Body of pancreas (tissue), 4 donors: ENCODE data around the gene BTBD3. TPM values are rescaled to one million over a fixed set of nuclear protein-coding genes. Genes with fewer than 3 reads are reported as not detected.

Source experiments
- ATAC-seq: fragments of 150-250 bp; one replicate; pipeline ENCODE4 v1.9.1; 2016
- DNase-seq, 4 donors: peaks; one replicate each; pipeline ENCODE4 v3.0.0-alpha.2; 2019
- H3K27ac ChIP-seq, 4 donors: fragments of 200-600 bp; sonication (generic); 1 replicate in 3 of 4; 2 replicates in 1 of 4; pipeline versions ENCODE4 v1.5.1 to v1.6.1; 2016 to 2019; ENCODE audit warnings: mild to moderate bottlenecking in 1 of 4, mixed read lengths in 1 of 4, moderate library complexity in 1 of 4
- H3K27me3 ChIP-seq, 2 donors: fragments of 200-600 bp; sonication (generic); one replicate each; pipeline ENCODE4 v1.6.0; 2016; ENCODE audit warnings: mild to moderate bottlenecking in 1 of 2
- H3K36me3 ChIP-seq, 2 donors: fragments of 200-600 bp; sonication (generic); replicated peaks in 1 of 2; 2 replicates each; pipeline ENCODE4 v1.5.1; 2016; ENCODE audit warnings: low read depth in 2 of 2; ENCODE audit not compliant: insufficient read depth in 1 of 2
- H3K4me1 ChIP-seq: fragments of 200-600 bp; sonication (generic); one replicate; pipeline ENCODE4 v1.6.0; 2016
- H3K4me3 ChIP-seq, 2 donors: fragments of 200-600 bp; sonication (generic); 1 replicate in 1 of 2; 2 replicates in 1 of 2; pipeline ENCODE4 v1.5.1; 2016 to 2019
- H3K9me3 ChIP-seq, 3 donors: fragments of 200-600 bp; sonication (generic); 1 replicate in 2 of 3; 2 replicates in 1 of 3; pipeline ENCODE4 v1.5.1; 2016
- POLR2A ChIP-seq, 3 donors: fragments of 450-650 bp; IDR thresholded peaks; one replicate each; pipeline ENCODE4 v1.6.1; 2016; ENCODE audit warnings: antibody characterized with exemption in 3 of 3, mild to moderate bottlenecking in 2 of 3
- WGBS, 2 donors: methylation state at CpG; one replicate each; pipeline ENCODE4 v1.1.5; 2017; 5-methylcytosine and 5-hydroxymethylcytosine counted together
- intact Hi-C: fragments of 100-400 bp; cut with DNase I; formaldehyde crosslinking; loops from one replicate; pipeline ENCODE4 v1.15.1; 2023
- total RNA-seq, 2 donors: library from RNA; depleted of rRNA; stranded (reverse); fragments of >200 nt; gene quantifications; one replicate each; pipeline ENCODE4 v1.1.0, GENCODE V29; 2016
- TF ChIP-seq, protein P1 (sequence below), 7 experiments: fragments of 450-650 bp in 4 of 7; fragments of 200-600 bp in 3 of 7; sonication (generic) in 3 of 7; IDR thresholded peaks; one replicate each; pipeline ENCODE4 v1.5.1; 2016 to 2019; ENCODE audit warnings: antibody characterized with exemption in 7 of 7

Gene BTBD3
- total RNA-seq, 2 donors from 2014 or later: 23.1 to 48.8 TPM

DNA sequence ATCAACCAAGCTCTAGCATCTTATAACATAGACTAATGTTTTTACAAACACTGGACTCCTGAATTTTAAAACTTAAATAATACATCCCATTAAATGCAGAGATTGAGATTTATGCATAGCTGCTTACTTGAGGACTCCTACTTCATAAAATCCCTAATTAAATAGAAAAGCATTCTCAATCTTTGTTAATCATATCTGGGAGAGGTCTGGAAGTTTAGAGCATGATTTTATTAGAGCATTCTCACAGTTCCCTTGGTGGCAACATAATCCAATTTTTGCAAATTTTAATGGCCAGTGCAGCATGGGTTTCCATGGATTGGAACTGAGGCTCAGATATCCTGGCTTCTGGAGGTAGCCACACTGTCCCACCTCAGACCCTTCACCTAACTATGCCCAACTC lies 19.5 kb downstream of the BTBD3 start:
- Histone ChIP-seq H3K4me3 (no peak overlapping the region), H3K4me1 (no peaks in the 10 kb centered on the region), H3K36me3 (no peaks in the 10 kb centered on the region), H3K27me3 (no peaks in the 10 kb centered on the region), H3K9me3 (no peaks in the 10 kb centered on the region), H3K27ac (no peak overlapping the region)
- no peak for DNase-seq
- no peak for TF ChIP-seq POLR2A (IDR thresholded peaks at IDR 0.05)
- TF ChIP-seq, protein P1, sequence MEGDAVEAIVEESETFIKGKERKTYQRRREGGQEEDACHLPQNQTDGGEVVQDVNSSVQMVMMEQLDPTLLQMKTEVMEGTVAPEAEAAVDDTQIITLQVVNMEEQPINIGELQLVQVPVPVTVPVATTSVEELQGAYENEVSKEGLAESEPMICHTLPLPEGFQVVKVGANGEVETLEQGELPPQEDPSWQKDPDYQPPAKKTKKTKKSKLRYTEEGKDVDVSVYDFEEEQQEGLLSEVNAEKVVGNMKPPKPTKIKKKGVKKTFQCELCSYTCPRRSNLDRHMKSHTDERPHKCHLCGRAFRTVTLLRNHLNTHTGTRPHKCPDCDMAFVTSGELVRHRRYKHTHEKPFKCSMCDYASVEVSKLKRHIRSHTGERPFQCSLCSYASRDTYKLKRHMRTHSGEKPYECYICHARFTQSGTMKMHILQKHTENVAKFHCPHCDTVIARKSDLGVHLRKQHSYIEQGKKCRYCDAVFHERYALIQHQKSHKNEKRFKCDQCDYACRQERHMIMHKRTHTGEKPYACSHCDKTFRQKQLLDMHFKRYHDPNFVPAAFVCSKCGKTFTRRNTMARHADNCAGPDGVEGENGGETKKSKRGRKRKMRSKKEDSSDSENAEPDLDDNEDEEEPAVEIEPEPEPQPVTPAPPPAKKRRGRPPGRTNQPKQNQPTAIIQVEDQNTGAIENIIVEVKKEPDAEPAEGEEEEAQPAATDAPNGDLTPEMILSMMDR (IDR thresholded peaks at IDR 0.05): no peak
- ATAC-seq: no peak
- intact Hi-C loops: no loop called here

DNA sequence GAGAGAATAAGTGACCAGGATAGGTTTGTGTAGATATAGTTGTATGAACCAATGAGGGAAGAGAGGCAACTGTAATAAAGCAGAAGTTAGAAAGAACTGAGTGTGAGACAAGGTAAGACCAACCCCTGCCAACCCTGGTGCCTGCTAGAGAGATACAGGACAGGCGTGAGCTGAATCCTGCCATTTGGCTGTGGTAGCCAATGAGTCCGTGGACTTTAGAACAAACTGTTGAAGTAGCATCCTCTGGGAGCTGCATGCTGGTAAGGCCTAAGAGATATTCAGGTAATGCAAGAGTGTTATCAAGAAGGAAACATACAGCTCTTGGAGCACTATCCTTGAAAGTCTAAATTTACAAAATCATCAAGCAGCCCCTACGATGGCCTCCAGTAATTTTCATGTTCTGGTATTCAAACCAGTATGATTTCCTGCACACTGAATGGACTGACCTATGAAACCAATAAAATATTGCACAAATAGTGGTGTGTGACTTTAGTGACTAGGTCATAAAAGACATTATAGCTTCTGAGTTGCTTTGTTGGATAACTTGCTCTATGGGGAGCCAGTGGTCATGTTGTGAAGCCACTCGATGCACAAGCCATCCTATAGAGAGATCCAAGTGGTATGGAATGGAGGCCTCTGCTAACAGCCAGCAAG lies 24.0 kb downstream of the BTBD3 start:
- Histone ChIP-seq H3K9me3 (no peaks in the 10 kb centered on the region), H3K4me3 (no peak overlapping the region), H3K27ac (no peak overlapping the region), H3K36me3 (no peaks in the 10 kb centered on the region), H3K27me3 (no peaks in the 10 kb centered on the region), H3K4me1 (no peaks in the 10 kb centered on the region)
- DNase-seq: no peak
- 89 to 92% methylated on average over 4 of the region's 4 CpGs for WGBS, 2 donors
- ATAC-seq: no peak
- TF ChIP-seq, protein P1 (IDR thresholded peaks at IDR 0.05): no peak
- no peak for TF ChIP-seq POLR2A (IDR thresholded peaks at IDR 0.05)
- intact Hi-C loops: no loop called here

DNA sequence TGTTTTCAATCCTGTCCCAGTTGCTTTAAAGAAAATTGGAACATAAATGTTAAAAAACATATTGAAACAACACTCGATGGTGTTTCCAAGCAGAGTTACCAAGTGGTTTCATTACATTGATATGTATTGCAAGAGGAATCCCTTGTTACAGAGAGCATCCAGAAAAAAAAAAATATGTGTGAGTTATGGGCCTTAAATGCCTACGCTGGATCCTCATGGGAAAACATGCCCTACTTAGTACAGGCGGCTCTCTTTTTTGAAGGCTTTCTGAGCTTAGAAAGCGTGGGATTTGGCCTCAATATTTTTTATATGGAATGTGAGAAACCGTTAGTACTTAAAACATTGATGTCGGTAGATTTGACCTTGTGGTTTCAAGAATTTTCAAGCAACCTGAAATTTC lies 26.1 kb downstream of the BTBD3 start:
- H3K36me3 ChIP-seq: no peaks in the 10 kb centered on the region
- no peak for TF ChIP-seq POLR2A (IDR thresholded peaks at IDR 0.05)
- TF ChIP-seq, protein P1 (IDR thresholded peaks at IDR 0.05): no peak
- no peak overlapping the region for H3K27ac ChIP-seq
- intact Hi-C loops: no loop called here
- H3K4me3 ChIP-seq: no peak overlapping the region
- H3K9me3 ChIP-seq: no peaks in the 10 kb centered on the region
- H3K27me3 ChIP-seq: no peaks in the 10 kb centered on the region
- ATAC-seq (no peak), DNase-seq (no peak)
- WGBS, 2 donors: 84 to 94% methylated on average over 6 of the region's 6 CpGs
- H3K4me1 ChIP-seq: no peaks in the 10 kb centered on the region

DNA sequence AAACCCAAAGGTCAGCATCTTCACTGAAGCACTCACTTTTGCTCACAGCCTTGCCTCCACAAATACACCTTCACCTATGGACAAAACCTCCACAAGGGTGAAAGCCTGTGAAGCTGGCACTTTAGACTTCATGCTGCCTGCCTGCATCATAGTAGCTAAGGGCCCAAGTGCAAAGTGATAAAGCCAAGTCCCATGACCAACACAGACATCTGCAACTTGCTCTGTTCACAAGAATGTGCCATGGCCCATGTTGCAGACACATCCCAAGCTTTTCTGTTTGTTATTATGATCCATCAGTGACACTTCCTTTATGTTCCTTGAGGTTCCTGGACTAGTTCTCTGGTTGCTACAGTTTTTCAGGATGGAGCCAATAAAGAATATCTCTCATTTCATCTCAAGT lies 31.1 kb downstream of the BTBD3 start:
- TF ChIP-seq, protein P1 (IDR thresholded peaks at IDR 0.05): no peak
- no peak for TF ChIP-seq POLR2A (IDR thresholded peaks at IDR 0.05)
- no peak overlapping the region for H3K27ac ChIP-seq
- ATAC-seq: no peak

DNA sequence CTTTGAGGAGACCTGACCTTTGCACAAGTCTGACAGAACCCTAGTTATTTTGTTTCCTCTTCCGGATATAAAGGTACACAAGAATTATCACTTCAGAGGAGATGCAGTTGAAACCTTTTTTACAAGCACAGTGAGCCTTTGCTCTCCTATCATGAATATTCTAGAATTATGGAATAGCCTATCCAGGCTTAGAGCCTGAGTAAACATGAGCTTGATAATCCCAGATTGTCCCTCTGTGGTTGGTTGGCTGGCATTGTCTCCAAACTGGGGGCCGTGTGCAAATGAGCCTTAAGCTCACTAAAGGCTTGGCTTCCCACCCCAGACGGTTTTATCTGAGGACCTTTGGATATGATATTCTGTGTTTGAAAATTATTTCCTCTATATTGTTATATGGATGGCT lies 32.0 kb downstream of the BTBD3 start:
- no peak for ATAC-seq
- no peak overlapping the region for H3K4me3 ChIP-seq
- no peaks in the 10 kb centered on the region for H3K4me1 ChIP-seq
- no peaks in the 10 kb centered on the region for H3K36me3 ChIP-seq
- WGBS, 2 donors: 52 to 57% methylated on average over 3 of the region's 3 CpGs
- no peak for TF ChIP-seq POLR2A (IDR thresholded peaks at IDR 0.05)
- TF ChIP-seq, protein P1 (IDR thresholded peaks at IDR 0.05): no peak
- DNase-seq: no peak
- H3K27ac ChIP-seq: no peak overlapping the region
- H3K9me3 ChIP-seq: no peaks in the 10 kb centered on the region
- intact Hi-C loops: no loop called here
- H3K27me3 ChIP-seq: no peaks in the 10 kb centered on the region

More for the DNA sequence above, 31.1 kb downstream of the BTBD3 start:
- Histone ChIP-seq H3K9me3 (no peaks in the 10 kb centered on the region), H3K4me3 (no peak overlapping the region), H3K27me3 (no peaks in the 10 kb centered on the region), H3K36me3 (no peaks in the 10 kb centered on the region), H3K4me1 (no peaks in the 10 kb centered on the region)
- DNase-seq: no peak
- intact Hi-C loops: no loop called here
